HUES6 (cell line): Measurements from ENCODE around the gene SDHC.
"Not testable (repeated sequence)": the region's sequence is repeated elsewhere in the genome, so short reads cannot be mapped to it uniquely, and the experiment has no call there.

Source experiments
- H3K27ac ChIP-seq: 2 replicates; pipeline ENCODE4 v1.7.0; 2013; ENCODE audit warnings: low read depth, mild to moderate bottlenecking, low read length, inconsistent platforms
- H3K27me3 ChIP-seq: 2 replicates; pipeline ENCODE4 v1.6.1; 2013; ENCODE audit warnings: low read length; ENCODE audit not compliant: control insufficient read depth, insufficient read depth
- H3K36me3 ChIP-seq: 2 replicates; pipeline ENCODE4 v1.6.1; 2013; ENCODE audit warnings: low read length; ENCODE audit not compliant: control insufficient read depth, insufficient read depth
- H3K4me1 ChIP-seq: 2 replicates; pipeline ENCODE4 v1.6.1; 2013; ENCODE audit warnings: low read length; ENCODE audit not compliant: control insufficient read depth, insufficient read depth
- H3K4me3 ChIP-seq: 2 replicates; pipeline ENCODE4 v1.5.1; 2013; ENCODE audit warnings: low read depth, low read length
- H3K9ac ChIP-seq: one replicate; pipeline ENCODE4 v1.6.1; 2013; ENCODE audit warnings: mild to moderate bottlenecking, low read length
- H3K9me3 ChIP-seq: 2 replicates; pipeline ENCODE4 v1.6.1; 2013; ENCODE audit warnings: low read depth, low read length; ENCODE audit not compliant: control insufficient read depth, insufficient read depth

The SDHC gene

GRCh38 chr1:161388639-161389038, 74.5 kb downstream of the SDHC start:
- H3K4me3 ChIP-seq, result no peak overlapping the region

DNA sequence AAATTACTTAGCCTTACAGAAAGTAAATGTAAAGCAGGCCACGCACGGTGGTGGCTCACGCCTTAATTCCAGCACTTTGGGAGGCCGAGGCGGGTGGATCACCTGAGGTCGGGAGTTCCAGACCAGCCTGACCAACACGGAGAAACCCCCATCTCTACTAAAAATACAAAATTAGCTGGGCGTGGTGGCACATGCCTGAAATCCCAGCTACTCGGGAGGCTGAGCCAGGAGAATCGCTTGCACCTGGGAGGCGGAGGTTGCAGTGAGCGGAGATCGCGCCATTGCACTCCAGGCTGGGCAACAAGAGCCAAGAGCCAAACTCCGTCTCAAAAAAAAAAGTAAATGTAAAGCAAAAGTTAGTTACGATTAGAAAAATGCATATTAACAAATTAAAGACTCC, 75.0 kb downstream of the SDHC start:
- not testable (repeated sequence) for H3K9ac ChIP-seq

More at GRCh38 chr1:161388639-161389038, 74.5 kb downstream of the SDHC start:
- Histone ChIP-seq H3K27ac (no peak overlapping the region), H3K36me3 (no peaks in the 10 kb centered on the region), H3K9me3 (no peaks in the 10 kb centered on the region), H3K27me3 (no peaks in the 10 kb centered on the region), H3K9ac (no peak overlapping the region), H3K4me1 (no peaks in the 10 kb centered on the region)

DNA sequence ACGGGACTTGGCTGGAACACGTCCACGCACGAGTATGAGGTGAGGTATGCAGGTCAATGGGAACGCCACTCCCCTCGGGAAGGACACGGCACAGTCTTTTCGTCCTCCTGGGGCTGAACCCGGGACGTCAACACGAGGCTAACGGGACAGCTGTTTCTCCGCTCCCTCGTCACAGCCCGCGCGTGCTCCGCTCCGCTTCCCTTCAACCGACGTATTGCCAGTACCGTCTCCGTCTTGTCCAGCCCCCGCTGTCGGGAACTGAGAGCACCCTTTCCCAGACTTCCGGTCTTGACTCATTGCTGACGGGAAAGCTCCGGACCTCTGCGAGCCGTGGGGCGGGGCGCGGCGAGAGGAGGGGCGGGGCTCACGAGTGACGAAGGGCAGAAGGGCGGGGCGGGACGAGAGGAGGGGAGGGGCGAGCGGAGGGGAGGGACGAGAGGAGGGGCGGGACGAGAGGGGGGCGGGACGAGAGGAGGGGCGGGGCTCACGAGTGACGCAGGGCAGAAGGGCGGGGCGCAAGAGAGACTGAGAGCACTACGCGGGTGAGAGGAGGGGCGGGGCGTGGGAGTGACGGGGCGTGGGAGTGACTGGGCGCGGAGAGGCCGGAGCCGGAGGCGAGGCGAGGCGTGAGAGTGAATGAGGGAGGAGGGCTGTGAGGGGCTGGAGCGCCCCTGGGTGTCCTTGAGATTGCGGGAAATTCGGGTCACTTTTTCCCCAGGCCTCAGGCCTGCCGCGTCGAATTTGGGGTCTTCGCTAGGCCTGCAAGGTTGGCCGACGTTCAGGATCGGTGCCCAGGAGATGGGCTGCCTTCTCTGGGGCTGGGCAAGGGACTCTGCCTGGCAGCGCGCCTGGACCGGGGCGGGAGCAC, 75.7 kb downstream of the SDHC start:
- no peak overlapping the region; the same call in 1 of the 2 replicates for H3K27ac ChIP-seq

More for the DNA sequence above, 75.0 kb downstream of the SDHC start:
- peak overlapping the region; percentile 81 for H3K4me3 ChIP-seq
- not testable (repeated sequence) for H3K27ac ChIP-seq, H3K36me3 ChIP-seq, H3K27me3 ChIP-seq, H3K4me1 ChIP-seq, H3K9me3 ChIP-seq

GRCh38 chr1:161390559-161390858, 76.3 kb downstream of the SDHC start:
- Histone ChIP-seq H3K27me3 (no peaks in the 10 kb centered on the region), H3K9me3 (no peaks in the 10 kb centered on the region), H3K4me3 (peak overlapping the region; percentile 88), H3K36me3 (no peaks in the 10 kb centered on the region), H3K27ac (no peak overlapping the region), H3K4me1 (no peaks in the 10 kb centered on the region), H3K9ac (peak overlapping the region; percentile 70)

More for the DNA sequence above, 75.7 kb downstream of the SDHC start:
- Histone ChIP-seq H3K4me3 (peak overlapping the region; percentile 88), H3K9me3 (no peaks in the 10 kb centered on the region), H3K36me3 (no peaks in the 10 kb centered on the region), H3K4me1 (no peaks in the 10 kb centered on the region), H3K27me3 (no peaks in the 10 kb centered on the region), H3K9ac (peak overlapping the region; percentile 70)

- H3K36me3 ChIP-seq, H3K4me1 ChIP-seq, H3K27me3 ChIP-seq, H3K27ac ChIP-seq, H3K9ac ChIP-seq, H3K9me3 ChIP-seq: not testable (repeated sequence)
- peak overlapping the region; percentile 88; the same call in 1 of the 2 replicates for H3K4me3 ChIP-seq
Measured at GRCh38 chr1:161391136-161391535, 77.0 kb downstream of the SDHC start.

- Histone ChIP-seq H3K4me1 (no peaks in the 10 kb centered on the region), H3K27ac (no peak overlapping the region), H3K9me3 (no peaks in the 10 kb centered on the region), H3K4me3 (no peak overlapping the region), H3K9ac (no peak overlapping the region), H3K36me3 (no peaks in the 10 kb centered on the region), H3K27me3 (no peaks in the 10 kb centered on the region)
Measured at GRCh38 chr1:161391611-161392010, 77.4 kb downstream of the SDHC start.

- Histone ChIP-seq H3K36me3 (no peaks in the 10 kb centered on the region), H3K9me3 (no peaks in the 10 kb centered on the region), H3K27me3 (no peaks in the 10 kb centered on the region), H3K4me3 (no peak overlapping the region), H3K4me1 (no peaks in the 10 kb centered on the region), H3K27ac (no peak overlapping the region), H3K9ac (no peak overlapping the region)
Measured at GRCh38 chr1:161393151-161393550, 79.0 kb downstream of the SDHC start.

DNA sequence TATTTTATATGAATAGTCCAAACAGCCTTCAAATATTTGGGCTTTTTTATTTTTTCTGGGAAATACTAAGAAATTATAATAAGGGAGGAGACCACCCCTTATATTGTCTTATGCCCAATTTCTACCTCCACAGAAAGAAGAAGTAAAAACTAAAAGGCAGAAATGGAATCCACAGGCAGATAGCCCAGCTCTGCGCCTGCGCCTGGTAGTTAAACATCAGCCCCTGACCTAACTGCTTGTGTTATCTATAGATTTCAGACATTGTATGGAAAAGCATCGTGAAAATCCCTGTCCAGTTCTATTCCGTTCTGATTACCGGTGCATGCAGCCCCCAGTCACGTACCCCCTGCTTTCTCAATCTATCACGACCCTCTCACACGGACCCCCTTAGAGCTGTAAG, 82.9 kb downstream of the SDHC start:
- H3K27ac ChIP-seq, H3K9me3 ChIP-seq, H3K4me1 ChIP-seq, H3K36me3 ChIP-seq, H3K9ac ChIP-seq, H3K27me3 ChIP-seq, H3K4me3 ChIP-seq: not testable (repeated sequence)

- peak overlapping the region; percentile 85 for H3K9ac ChIP-seq
- peak overlapping the region; percentile 85 for H3K27ac ChIP-seq
- H3K36me3 ChIP-seq, result no peaks in the 10 kb centered on the region
- no peaks in the 10 kb centered on the region for H3K27me3 ChIP-seq
- H3K4me3 ChIP-seq, result peak overlapping the region; percentile 76
- peaks cover 3% of the 10 kb centered on the region; the same call in 1 of the 2 replicates for H3K4me1 ChIP-seq
- no peaks in the 10 kb centered on the region for H3K9me3 ChIP-seq
Measured at GRCh38 chr1:161398900-161399256, 84.7 kb downstream of the SDHC start.

GRCh38 chr1:161399257-161399998, 85.2 kb downstream of the SDHC start:
- H3K4me3 ChIP-seq, result peak overlapping the region; percentile 76
- H3K4me1 ChIP-seq, result peaks cover 3% of the 10 kb centered on the region; the same call in 1 of the 2 replicates
- H3K9ac ChIP-seq, result peak overlapping the region; percentile 85
- peak overlapping the region; percentile 85 for H3K27ac ChIP-seq
- H3K9me3 ChIP-seq, result no peaks in the 10 kb centered on the region
- no peaks in the 10 kb centered on the region for H3K27me3 ChIP-seq
- H3K36me3 ChIP-seq, result no peaks in the 10 kb centered on the region

DNA sequence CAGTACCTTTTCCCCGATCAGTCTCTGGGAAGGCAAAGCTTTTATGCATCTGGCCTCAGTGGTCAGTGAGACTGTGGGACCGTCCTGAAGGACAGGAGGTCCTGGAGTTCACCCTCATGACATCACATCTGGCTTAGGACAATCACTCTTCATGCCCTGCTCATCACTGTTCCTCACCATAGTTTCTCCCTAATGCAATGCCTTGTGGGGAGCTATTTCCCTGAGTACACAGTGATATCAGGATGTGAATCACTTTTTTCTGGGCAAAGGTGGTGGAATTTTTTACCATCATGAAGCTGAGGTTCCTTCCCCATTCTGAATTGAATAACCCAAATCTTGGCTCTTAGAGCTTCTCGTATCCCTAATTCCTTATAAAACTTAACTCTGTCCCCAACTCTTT, 88.3 kb downstream of the SDHC start:
- H3K4me3 ChIP-seq, result no peak overlapping the region
- H3K36me3 ChIP-seq, result no peaks in the 10 kb centered on the region
- H3K27me3 ChIP-seq, result no peaks in the 10 kb centered on the region
- H3K4me1 ChIP-seq, result peaks cover 3% of the 10 kb centered on the region; the same call in 1 of the 2 replicates
- no peaks in the 10 kb centered on the region for H3K9me3 ChIP-seq
- no peak overlapping the region for H3K27ac ChIP-seq
- no peak overlapping the region for H3K9ac ChIP-seq
